ENCODE results near the gene SDR9C7. TPM values are rescaled to one million over a fixed set of nuclear protein-coding genes. Genes with fewer than 3 reads are reported as not detected.

The SDR9C7 gene
- total RNA-seq, 1 experiment from 2014 or later = not detected

GRCh38 chr12:56874821-56875220 lies 59.4 kb downstream of the SDR9C7 start:
- DNase-seq = no peak
- H4K20me1 ChIP-seq (ENCODE audit: insufficient read depth, low read depth, low read length) = no peaks in the 10 kb centered on the region
- no peak overlapping the region for H3K27ac ChIP-seq (ENCODE audit: low read length)

GRCh38 chr12:56873382-56873781 lies 60.8 kb downstream of the SDR9C7 start:
- Histone ChIP-seq H3K79me2 (ENCODE audit: low read length) (no peaks in the 10 kb centered on the region), H3K9ac (ENCODE audit: low read length) (no peak overlapping the region), H4K20me1 (ENCODE audit: insufficient read depth, low read depth, low read length) (no peaks in the 10 kb centered on the region), H3K36me3 (ENCODE audit: insufficient read depth, low read length) (no peaks in the 10 kb centered on the region), H3K9me3 (ENCODE audit: low read length) (no peaks in the 10 kb centered on the region), H3K4me3 (ENCODE audit: low read length) (no peak overlapping the region), H3K4me1 (ENCODE audit: low read length) (no peaks in the 10 kb centered on the region), H2AFZ (ENCODE audit: low read length) (no peak overlapping the region), H3K27me3 (ENCODE audit: low read length) (0 out of 2 replicates have a peak, but pooled peaks cover 2% of the 10 kb centered on the region), H3K4me2 (ENCODE audit: low read depth, low read length, poor library complexity, severe bottlenecking) (no peak overlapping the region), H3K27ac (ENCODE audit: low read length) (no peak overlapping the region), H3K9me2 (replicated peaks; ENCODE audit: insufficient read depth, low read length) (0 out of 2 replicates have a peak, but pooled peaks cover 4% of the 10 kb centered on the region)
- DNase-seq = no peak

More at GRCh38 chr12:56874821-56875220, 59.4 kb downstream of the SDR9C7 start:
- H2AFZ ChIP-seq (ENCODE audit: low read length) = no peak overlapping the region
- H3K36me3 ChIP-seq (ENCODE audit: insufficient read depth, low read length) = no peaks in the 10 kb centered on the region
- no peak overlapping the region for H3K4me2 ChIP-seq (ENCODE audit: low read depth, low read length, poor library complexity, severe bottlenecking)
- 0 out of 2 replicates have a peak, but pooled peaks cover 4% of the 10 kb centered on the region for H3K9me2 ChIP-seq (replicated peaks; ENCODE audit: insufficient read depth, low read length)
- H3K9me3 ChIP-seq (ENCODE audit: low read length) = no peaks in the 10 kb centered on the region
- 0 out of 2 replicates have a peak, but pooled peaks cover 2% of the 10 kb centered on the region for H3K27me3 ChIP-seq (ENCODE audit: low read length)
- H3K9ac ChIP-seq (ENCODE audit: low read length) = no peak overlapping the region
- no peaks in the 10 kb centered on the region for H3K4me1 ChIP-seq (ENCODE audit: low read length)
- no peaks in the 10 kb centered on the region for H3K79me2 ChIP-seq (ENCODE audit: low read length)
- no peak overlapping the region for H3K4me3 ChIP-seq (ENCODE audit: low read length)

Other genes starting within 250 kb of the SDR9C7 start
- 49.4 and 126 TPM in 2 replicates for gene PTGES3, start 246.1 kb downstream of the SDR9C7 start, total RNA-seq (2014; rRNA removed; shearing (Covaris generic); ENCODE audit: low replicate concordance)
- gene NACA, start 209.1 kb downstream of the SDR9C7 start, total RNA-seq (2014; rRNA removed; shearing (Covaris generic); ENCODE audit: low replicate concordance) = 1,908 and 2,309 TPM in 2 replicates
- gene PRIM1, start 182.1 kb downstream of the SDR9C7 start, total RNA-seq (2014; rRNA removed; shearing (Covaris generic); ENCODE audit: low replicate concordance) = 10.3 and 26.3 TPM in 2 replicates
- 6.4 and 28.5 TPM in 2 replicates for gene HSD17B6, start 171.1 kb downstream of the SDR9C7 start, total RNA-seq (2014; rRNA removed; shearing (Covaris generic); ENCODE audit: low replicate concordance)
- 0.11 TPM in 1 of 2 replicates, not detected in the other for gene RDH16, start 23.2 kb upstream of the SDR9C7 start, total RNA-seq (2014; rRNA removed; shearing (Covaris generic); ENCODE audit: low replicate concordance)
- gene ZBTB39, start 72.1 kb upstream of the SDR9C7 start, total RNA-seq (2014; rRNA removed; shearing (Covaris generic); ENCODE audit: low replicate concordance) = 10.0 and 10.7 TPM in 2 replicates
- gene TAC3, start 82.1 kb upstream of the SDR9C7 start, total RNA-seq (2014; rRNA removed; shearing (Covaris generic); ENCODE audit: low replicate concordance) = not detected in 2 replicates
- gene MYO1A, start 115.7 kb upstream of the SDR9C7 start, total RNA-seq (2014; rRNA removed; shearing (Covaris generic); ENCODE audit: low replicate concordance) = 0.11 and 3.8 TPM in 2 replicates
- 34.2 and 59.6 TPM in 2 replicates for gene NEMP1, start 144.4 kb upstream of the SDR9C7 start, total RNA-seq (2014; rRNA removed; shearing (Covaris generic); ENCODE audit: low replicate concordance)
- 19.4 and 38.0 TPM in 2 replicates for gene NAB2, start 154.7 kb upstream of the SDR9C7 start, total RNA-seq (2014; rRNA removed; shearing (Covaris generic); ENCODE audit: low replicate concordance)
- gene STAT6, start 177.0 kb upstream of the SDR9C7 start, total RNA-seq (2014; rRNA removed; shearing (Covaris generic); ENCODE audit: low replicate concordance) = 116 and 140 TPM in 2 replicates
- gene LRP1, start 194.1 kb upstream of the SDR9C7 start, total RNA-seq (2014; rRNA removed; shearing (Covaris generic); ENCODE audit: low replicate concordance) = 0.56 and 3.1 TPM in 2 replicates
- gene LRP1-AS, start 213.2 kb upstream of the SDR9C7 start, total RNA-seq (2014; rRNA removed; shearing (Covaris generic); ENCODE audit: low replicate concordance) = not detected in 2 replicates